Stimulated activated CD8-positive, alpha-beta memory T cell treated with anti-CD3 and anti-CD28 coated beads, Interleukin-7, amount 100 ng/mL, for 4 hours (primary cell): ENCODE data around the gene ICA1.

Experiments used
- DNase-seq, 2 donors: peaks; one replicate each; pipeline ENCODE4 v3.0.0-alpha.2; 2020; ENCODE audit warnings: low read depth in 2 of 2

The ICA1 gene

GRCh38 chr7:8228068-8228467 lies 33.9 kb downstream of the ICA1 start:
- no peak for DNase-seq

GRCh38 chr7:8227261-8227660 lies 34.7 kb downstream of the ICA1 start:
- DNase-seq: no peak

GRCh38 chr7:8226501-8226900 lies 35.5 kb downstream of the ICA1 start:
- DNase-seq: no peak

DNA sequence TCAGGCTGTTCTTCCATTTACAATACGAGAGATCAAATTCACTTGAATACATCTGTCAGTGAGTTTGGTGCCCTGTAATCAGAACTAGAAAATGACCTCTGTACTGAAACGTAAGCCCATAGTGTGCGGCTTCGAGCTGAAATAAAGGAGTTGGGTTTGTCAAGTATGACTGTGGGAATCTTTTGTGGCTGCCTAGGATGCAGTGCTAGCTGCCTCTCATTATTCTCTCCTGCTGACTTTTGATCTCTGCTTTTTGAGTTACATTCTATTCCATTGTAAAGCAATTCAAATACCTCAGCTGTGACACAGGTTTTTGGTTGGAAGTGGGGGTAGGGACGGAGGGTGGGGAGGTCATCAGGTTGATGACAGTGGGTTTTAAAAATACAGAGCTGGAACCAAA lies 40.4 kb downstream of the ICA1 start:
- no peak for DNase-seq

- DNase-seq: no peak
Measured at GRCh38 chr7:8221101-8221495, 40.9 kb downstream of the ICA1 start.

- no peak for DNase-seq
Measured at GRCh38 chr7:8220376-8221100, 41.4 kb downstream of the ICA1 start.

GRCh38 chr7:8217200-8218068 lies 44.5 kb downstream of the ICA1 start:
- DNase-seq: no peak

DNA sequence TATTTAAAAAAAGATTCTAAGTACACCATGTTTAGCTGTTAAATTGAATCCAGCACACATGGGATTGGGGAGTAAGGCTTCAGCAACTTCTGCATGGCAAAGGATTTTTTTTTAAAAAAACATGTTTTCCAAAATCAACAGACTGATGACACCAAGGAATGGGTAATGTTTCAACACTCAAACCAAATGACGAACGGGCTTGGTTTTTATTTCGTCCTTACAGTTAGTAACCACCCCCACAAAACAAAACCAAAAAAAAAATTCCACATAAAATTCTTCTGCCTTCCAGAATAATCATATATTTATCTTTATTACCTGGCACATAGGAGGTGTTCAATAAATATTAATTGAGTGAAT lies 45.7 kb downstream of the ICA1 start:
- DNase-seq: no peak

GRCh38 chr7:8215648-8216333 lies 46.2 kb downstream of the ICA1 start:
- no peak for DNase-seq

- no peak for DNase-seq
Measured at GRCh38 chr7:8214244-8214824, 47.6 kb downstream of the ICA1 start.

- DNase-seq: no peak
Measured at GRCh38 chr7:8213381-8213780, 48.6 kb downstream of the ICA1 start.

- DNase-seq: no peak
Measured at GRCh38 chr7:8212638-8213037, 49.3 kb downstream of the ICA1 start.

GRCh38 chr7:8211725-8212096 lies 50.3 kb downstream of the ICA1 start:
- DNase-seq: no peak

GRCh38 chr7:8210845-8211724 lies 50.9 kb downstream of the ICA1 start:
- no peak for DNase-seq

- DNase-seq: no peak
Measured at GRCh38 chr7:8209353-8209752, 52.6 kb downstream of the ICA1 start.

DNA sequence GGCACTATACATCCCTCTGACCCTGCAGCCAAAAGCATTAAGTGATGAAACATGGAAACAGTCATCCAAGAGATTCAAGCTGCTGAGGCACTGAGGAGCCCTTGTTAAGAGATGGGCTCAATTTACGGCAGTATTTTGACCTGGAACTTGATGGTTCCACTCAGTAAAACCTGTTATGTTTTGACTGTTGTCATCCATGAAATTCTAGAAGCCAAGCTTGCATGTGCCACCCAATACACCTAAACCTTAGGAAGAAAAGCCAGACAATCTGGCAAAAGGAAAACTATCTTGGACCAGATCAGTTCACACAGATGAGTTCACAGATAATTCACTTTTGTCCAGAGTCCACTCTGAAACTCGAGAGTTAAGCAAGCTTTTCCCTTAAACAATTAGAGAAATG lies 53.2 kb downstream of the ICA1 start:
- no peak for DNase-seq

GRCh38 chr7:8206956-8207355 lies 55.0 kb downstream of the ICA1 start:
- no peak for DNase-seq

- DNase-seq: no peak
Measured at GRCh38 chr7:8205537-8205936, 56.4 kb downstream of the ICA1 start.

DNA sequence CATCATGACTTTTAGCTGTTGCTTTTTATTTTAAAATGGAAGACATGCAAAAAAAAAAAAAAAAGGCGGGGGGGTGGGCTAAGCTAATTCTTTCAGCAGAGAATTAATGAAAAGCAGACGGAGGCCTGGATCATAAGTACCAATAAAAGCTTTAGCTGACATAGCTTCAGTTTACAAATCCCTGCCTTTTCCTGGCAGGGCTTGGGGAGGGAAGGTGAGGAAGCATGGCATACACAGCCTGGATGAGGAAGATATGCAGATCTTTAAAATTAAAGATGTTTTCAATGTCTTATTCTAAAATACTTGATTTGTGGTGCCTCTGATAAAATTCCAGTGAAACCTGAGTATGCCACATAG lies 57.0 kb downstream of the ICA1 start:
- no peak for DNase-seq

DNA sequence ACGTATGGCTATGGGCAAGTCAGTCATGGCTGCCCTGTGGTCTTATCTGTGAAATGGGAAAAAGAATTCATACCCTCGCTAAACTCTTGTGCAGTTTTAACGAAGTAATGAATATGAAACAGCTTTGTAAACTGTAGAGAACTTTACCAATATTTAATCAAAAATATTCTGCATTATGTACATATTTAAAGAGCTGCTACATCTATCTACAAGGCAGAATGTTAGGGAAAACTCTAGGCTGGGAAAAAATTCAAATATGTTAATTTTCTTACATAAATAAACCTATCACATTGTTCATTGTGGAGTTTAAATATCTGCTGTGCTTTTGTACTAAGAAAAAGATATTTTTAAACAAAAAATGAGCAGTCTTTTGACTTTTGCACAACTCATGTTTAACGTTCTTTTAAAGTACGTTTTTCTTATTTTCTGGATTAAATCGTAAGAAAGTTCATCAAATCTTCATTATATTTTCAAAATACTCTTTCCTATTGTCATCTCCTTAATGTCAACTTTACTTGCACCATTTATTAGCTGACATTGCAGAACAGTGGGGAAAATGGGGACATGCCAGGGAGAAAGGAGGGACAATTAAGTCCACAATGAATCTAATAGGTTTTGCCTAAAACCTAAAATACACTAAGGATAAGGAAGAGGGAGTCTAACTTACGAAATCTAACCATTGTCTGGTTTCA lies 57.5 kb downstream of the ICA1 start:
- no peak for DNase-seq
